HG03521 (cell line): ENCODE results near the gene ZNF385D.
"Not testable (repeated sequence)": the region's sequence is repeated elsewhere in the genome, so short reads cannot be mapped to it uniquely, and the experiment has no call there.

Experiments
- ATAC-seq: cut with Tn5 transposase; IDR thresholded peaks from one replicate; pipeline ENCODE4 v1.9.1; 2021; ENCODE audit warnings: mild to moderate bottlenecking, moderate library complexity; ENCODE audit not compliant: unreplicated experiment

Gene ZNF385D

GRCh38 chr3:21393683-21394311 lies 357.2 kb downstream of the ZNF385D start:
- no peak for ATAC-seq

GRCh38 chr3:21392526-21392925 lies 358.5 kb downstream of the ZNF385D start:
- ATAC-seq, result no peak

DNA sequence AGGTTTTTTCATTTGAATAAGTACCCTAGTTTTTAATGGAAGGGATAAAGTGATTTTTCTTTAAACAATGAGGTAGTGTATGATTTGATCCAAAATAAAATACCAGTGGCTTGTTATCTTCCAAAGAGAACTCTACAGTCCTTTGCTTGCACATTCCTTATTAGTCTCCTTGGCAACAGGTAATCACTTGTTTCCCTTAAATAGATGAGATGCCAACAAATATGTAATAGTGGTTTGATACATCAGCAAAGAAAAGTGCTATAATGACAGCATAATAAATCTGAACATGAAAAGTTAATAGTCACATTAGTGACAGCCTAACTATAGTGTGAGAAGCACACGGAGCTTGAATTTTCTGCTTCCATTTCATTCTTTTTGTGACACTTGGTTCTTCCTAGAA lies 360.2 kb downstream of the ZNF385D start:
- ATAC-seq, result no peak

GRCh38 chr3:21390136-21390535 lies 360.9 kb downstream of the ZNF385D start:
- ATAC-seq, result no peak

DNA sequence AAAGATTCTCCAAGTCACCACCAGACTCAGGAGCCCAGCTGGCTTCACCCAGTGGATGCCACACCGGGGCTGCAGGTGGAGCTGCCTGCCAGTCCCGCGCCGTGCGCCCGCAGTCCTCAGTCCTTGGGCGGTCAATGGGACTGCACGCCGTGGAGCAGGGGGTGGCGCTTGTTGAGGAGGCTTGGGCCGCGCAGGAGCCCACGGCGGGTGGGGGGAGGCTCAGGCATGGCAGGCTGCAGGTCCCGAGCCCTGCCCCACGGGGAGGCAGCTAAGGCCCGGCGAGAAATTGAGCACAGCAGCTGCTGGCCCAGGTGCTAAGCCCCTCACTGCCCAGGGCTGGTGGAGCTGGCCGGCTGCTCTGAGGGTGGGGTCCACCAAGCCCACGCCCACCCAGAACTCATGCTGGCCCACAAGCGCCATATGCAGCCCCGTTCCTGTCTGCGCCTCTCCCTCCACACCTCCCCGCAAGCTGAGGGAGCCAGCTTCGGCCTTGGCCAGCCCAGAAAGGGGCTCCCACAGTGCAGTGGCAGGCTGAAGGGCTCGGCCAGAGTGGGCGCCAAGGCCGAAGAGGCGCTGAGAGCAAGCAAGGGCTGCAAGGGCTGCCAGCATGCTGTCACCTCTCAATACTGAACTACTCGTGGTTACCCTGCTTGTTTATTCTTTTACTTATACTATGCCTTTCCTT lies 363.7 kb downstream of the ZNF385D start:
- ATAC-seq, result not testable (repeated sequence)

DNA sequence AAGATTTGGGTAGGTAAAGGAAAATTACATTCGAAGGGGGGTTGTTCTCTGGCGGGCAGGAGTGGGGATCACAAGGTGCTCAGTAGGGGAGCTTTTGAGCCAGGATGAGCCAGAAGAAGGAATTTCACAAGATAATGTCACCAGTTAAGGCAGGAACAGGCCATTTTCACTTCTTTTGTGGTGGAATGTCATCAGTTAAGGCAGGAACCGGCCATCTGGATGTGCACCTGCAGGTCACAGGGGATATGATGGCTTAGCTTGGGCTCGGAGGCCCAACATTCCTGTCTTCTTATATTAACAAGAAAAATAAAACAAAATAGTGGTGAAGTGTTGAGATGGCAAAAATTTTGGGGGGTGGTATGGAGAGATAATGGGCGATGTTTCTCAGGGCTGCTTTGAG lies 373.0 kb downstream of the ZNF385D start:
- not testable (repeated sequence) for ATAC-seq

- ATAC-seq, result no peak
Measured at GRCh38 chr3:21377071-21377769, 373.8 kb downstream of the ZNF385D start.

DNA sequence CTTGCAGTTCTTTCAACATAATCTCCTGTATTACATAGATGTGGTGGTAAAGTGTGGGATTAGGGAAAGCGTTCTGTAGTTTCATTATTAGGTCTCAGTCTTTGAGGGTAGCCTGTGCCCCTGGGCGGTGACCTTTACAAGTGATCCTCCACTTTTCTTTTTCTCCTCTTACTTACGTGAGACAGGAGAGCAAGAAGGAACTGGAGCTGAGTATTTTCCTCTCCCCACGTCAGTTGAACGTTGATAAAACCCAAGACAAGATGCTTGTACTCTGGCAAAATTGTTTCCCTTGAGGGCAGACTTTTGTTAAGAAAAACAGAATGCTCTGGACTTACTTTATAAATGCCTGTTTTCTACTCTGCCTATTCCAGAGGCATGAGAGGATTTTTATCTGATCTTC lies 378.7 kb downstream of the ZNF385D start:
- no peak for ATAC-seq
